A673 (cell line): ENCODE data around the gene HPGDS. TPM values are rescaled to one million over a fixed set of nuclear protein-coding genes. Genes with fewer than 3 reads are reported as not detected.

Experiments
- BruUV-seq: library from RNA; stranded (reverse); fragments of 400-500 nt; replicated peaks from 2 replicates; lab custom pipeline; 2021; lab: Mats Ljungman, UMichigan
- CTCF ChIA-PET: fragments of 300-600 bp; sonication (Branson Sonifier 250); formaldehyde crosslinking; loops from one replicate; lab custom pipeline; 2022; ENCODE audit warnings: antibody characterized with exemption; lab: Charles Lee
- POLR2A ChIA-PET: fragments of 300-600 bp; sonication (Branson Sonifier 250); formaldehyde crosslinking; loops from one replicate; lab custom pipeline; 2022; ENCODE audit warnings: antibody characterized with exemption; ENCODE audit not compliant: low non-redundant PET; lab: Charles Lee
- DNase-seq: peaks from one replicate; pipeline ENCODE4 v3.0.0-alpha.2; 2015; ENCODE audit warnings: low spot score
- H3K27ac ChIP-seq: fragments of 200-600 bp; sonication (generic); 2 replicates; pipeline ENCODE4 v1.5.1; 2016; ENCODE audit warnings: mixed run types, low read depth, mild to moderate bottlenecking, mixed read lengths, antibody characterized with exemption, low read length; ENCODE audit not compliant: poor library complexity, severe bottlenecking
- H3K27me3 ChIP-seq: fragments of 200-600 bp; sonication (generic); replicated peaks from 2 replicates; pipeline ENCODE4 v1.6.1; 2017; ENCODE audit warnings: mixed run types, low read depth, mild to moderate bottlenecking, mixed read lengths, antibody characterized with exemption, low read length; ENCODE audit not compliant: insufficient read depth, poor library complexity
- H3K36me3 ChIP-seq: fragments of 200-600 bp; sonication (generic); 2 replicates; pipeline ENCODE4 v1.6.1; 2016; ENCODE audit warnings: mixed run types, mild to moderate bottlenecking, mixed read lengths, antibody characterized with exemption, low read length; ENCODE audit not compliant: insufficient read depth, poor library complexity, severe bottlenecking
- H3K4me1 ChIP-seq: fragments of 200-600 bp; sonication (generic); 2 replicates; pipeline ENCODE4 v1.6.1; 2017; ENCODE audit warnings: mixed run types, mild to moderate bottlenecking, mixed read lengths, antibody characterized with exemption, low read length; ENCODE audit not compliant: insufficient read depth, poor library complexity, severe bottlenecking
- H3K4me3 ChIP-seq: fragments of 200-600 bp; sonication (generic); 2 replicates; pipeline ENCODE4 v1.5.1; 2016; ENCODE audit warnings: low read depth, mixed run types, mild to moderate bottlenecking, mixed read lengths, low read length; ENCODE audit not compliant: poor library complexity, severe bottlenecking
- H3K9me3 ChIP-seq: fragments of 200-600 bp; sonication (generic); 2 replicates; pipeline ENCODE4 v1.6.1; 2016; ENCODE audit warnings: mixed run types, low read depth, mild to moderate bottlenecking, mixed read lengths, antibody characterized with exemption, low read length; ENCODE audit not compliant: poor library complexity, severe bottlenecking
- EZH2 ChIP-seq: fragments of 200-600 bp; sonication (generic); IDR thresholded peaks from 2 replicates; pipeline ENCODE4 v1.6.1; 2017; ENCODE audit warnings: borderline replicate concordance, low read depth, mild to moderate bottlenecking, mixed read lengths, antibody characterized with exemption, low read length; ENCODE audit not compliant: poor library complexity, severe bottlenecking
- intact Hi-C: fragments of 100-400 bp; cut with micrococcal nuclease; formaldehyde crosslinking; loops from one replicate; pipeline ENCODE4 v1.10.0; 2022; ENCODE audit not compliant: unreplicated experiment
- total RNA-seq: library from RNA; stranded (reverse); gene quantifications from 2 replicates; pipeline ENCODE4 v1.2.3, GENCODE V29; 2021
- TF ChIP-seq, protein P1 (sequence below): fragments of 300-800, 200-600 bp; sonication (generic); conservative IDR thresholded peaks from 2 replicates; pipeline ENCODE4 v1.5.1; 2017; ENCODE audit warnings: low read depth, mild to moderate bottlenecking, antibody characterized with exemption, low read length, moderate library complexity, mixed read lengths

Gene HPGDS
- total RNA-seq, 1 experiment from 2014 or later, result not detected

DNA sequence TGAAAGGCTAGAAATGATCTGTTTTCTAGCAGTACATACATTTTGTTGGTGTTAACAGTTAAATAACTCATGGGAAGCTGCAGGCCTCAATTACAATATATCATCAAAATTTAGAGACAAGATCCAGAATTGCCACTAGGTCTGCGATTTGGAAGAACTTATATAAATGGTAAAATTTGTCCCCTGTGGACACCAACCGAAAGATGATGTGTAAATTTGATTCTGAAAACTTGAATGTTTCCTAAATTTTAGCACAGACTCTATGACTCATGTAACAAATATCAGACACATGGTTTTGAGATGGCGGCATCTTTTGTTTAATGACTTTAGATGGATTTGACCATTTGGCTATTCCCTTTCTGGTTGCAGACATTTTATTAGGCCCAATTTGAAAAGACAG is 6.0 kb upstream of the HPGDS start:
- no peaks in the 10 kb centered on the region for H3K36me3 ChIP-seq
- no TSS peak for BruUV-seq
- no peaks in the 10 kb centered on the region for H3K4me1 ChIP-seq
- no peaks in the 10 kb centered on the region for H3K27me3 ChIP-seq
- POLR2A ChIA-PET, result no interaction called here
- TF ChIP-seq EZH2, result no peak
- TF ChIP-seq, protein P1, sequence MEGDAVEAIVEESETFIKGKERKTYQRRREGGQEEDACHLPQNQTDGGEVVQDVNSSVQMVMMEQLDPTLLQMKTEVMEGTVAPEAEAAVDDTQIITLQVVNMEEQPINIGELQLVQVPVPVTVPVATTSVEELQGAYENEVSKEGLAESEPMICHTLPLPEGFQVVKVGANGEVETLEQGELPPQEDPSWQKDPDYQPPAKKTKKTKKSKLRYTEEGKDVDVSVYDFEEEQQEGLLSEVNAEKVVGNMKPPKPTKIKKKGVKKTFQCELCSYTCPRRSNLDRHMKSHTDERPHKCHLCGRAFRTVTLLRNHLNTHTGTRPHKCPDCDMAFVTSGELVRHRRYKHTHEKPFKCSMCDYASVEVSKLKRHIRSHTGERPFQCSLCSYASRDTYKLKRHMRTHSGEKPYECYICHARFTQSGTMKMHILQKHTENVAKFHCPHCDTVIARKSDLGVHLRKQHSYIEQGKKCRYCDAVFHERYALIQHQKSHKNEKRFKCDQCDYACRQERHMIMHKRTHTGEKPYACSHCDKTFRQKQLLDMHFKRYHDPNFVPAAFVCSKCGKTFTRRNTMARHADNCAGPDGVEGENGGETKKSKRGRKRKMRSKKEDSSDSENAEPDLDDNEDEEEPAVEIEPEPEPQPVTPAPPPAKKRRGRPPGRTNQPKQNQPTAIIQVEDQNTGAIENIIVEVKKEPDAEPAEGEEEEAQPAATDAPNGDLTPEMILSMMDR, result no peak
- H3K9me3 ChIP-seq, result no peaks in the 10 kb centered on the region
- no peak for DNase-seq
- H3K27ac ChIP-seq, result no peak overlapping the region
- no peak overlapping the region for H3K4me3 ChIP-seq
- CTCF ChIA-PET, result no interaction called here
- intact Hi-C loops, result no loop called here

DNA sequence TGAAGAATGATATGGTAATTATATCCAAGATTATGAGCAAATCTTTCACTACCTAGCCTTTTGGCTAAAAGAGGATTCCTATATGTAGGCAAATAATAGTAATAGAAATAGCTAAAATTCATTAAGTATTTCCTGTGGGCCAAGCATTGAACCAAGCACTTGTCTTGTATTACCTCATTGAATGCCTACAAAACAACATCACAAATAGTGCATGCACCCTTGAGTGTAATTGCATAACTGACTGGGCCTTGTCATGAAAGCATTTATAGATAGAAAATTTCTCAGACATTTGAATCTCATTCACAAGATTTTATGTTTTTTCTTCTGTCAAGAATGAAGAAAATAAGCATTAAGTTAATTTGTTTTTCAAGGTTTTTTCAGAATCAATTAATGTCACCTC is 3.9 kb upstream of the HPGDS start:
- TF ChIP-seq, protein P1, result no peak
- TF ChIP-seq EZH2, result no peak
- BruUV-seq, result no TSS peak
- Histone ChIP-seq H3K9me3 (no peaks in the 10 kb centered on the region), H3K27me3 (no peaks in the 10 kb centered on the region), H3K4me1 (no peaks in the 10 kb centered on the region), H3K36me3 (no peaks in the 10 kb centered on the region), H3K27ac (no peak overlapping the region), H3K4me3 (no peak overlapping the region)
- CTCF ChIA-PET, result no interaction called here
- no peak for DNase-seq
- POLR2A ChIA-PET, result no interaction called here
- intact Hi-C loops, result no loop called here

DNA sequence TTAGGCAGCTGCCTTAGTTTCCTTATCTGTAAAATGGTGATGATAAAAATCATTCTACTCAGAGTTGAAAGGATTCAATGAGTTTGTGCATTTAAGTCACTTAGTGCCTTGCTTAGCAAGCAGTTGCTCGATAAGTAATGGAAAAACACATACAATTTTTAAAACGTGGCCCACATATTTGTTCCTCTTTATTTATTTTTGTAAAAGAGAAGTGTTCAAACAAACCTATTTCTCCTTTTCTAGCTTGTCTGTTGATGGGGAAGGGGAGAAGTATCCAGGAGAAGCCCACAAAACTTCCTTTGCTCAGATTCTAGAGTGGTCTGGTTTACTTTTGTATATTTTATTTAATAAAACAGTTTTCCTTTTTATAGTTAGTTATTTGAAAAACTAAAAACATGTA is 3.3 kb upstream of the HPGDS start:
- no peaks in the 10 kb centered on the region for H3K4me1 ChIP-seq
- ChIA-PET CTCF (no interaction called here), POLR2A (no interaction called here)
- DNase-seq, result no peak
- no peaks in the 10 kb centered on the region for H3K27me3 ChIP-seq
- intact Hi-C loops, result no loop called here
- no TSS peak for BruUV-seq
- no peaks in the 10 kb centered on the region for H3K36me3 ChIP-seq
- TF ChIP-seq, protein P1, result no peak
- TF ChIP-seq EZH2, result no peak
- no peaks in the 10 kb centered on the region for H3K9me3 ChIP-seq
- H3K27ac ChIP-seq, result no peak overlapping the region
- H3K4me3 ChIP-seq, result no peak overlapping the region
